HG02623 (cell line): ENCODE data around the gene NUFIP1.
"Not testable (repeated sequence)": the region's sequence is repeated elsewhere in the genome, so short reads cannot be mapped to it uniquely, and the experiment has no call there.

Source experiments
- ATAC-seq: cut with Tn5 transposase; IDR thresholded peaks from one replicate; pipeline ENCODE4 v1.9.1; 2021; ENCODE audit warnings: moderate library complexity; ENCODE audit not compliant: unreplicated experiment

Gene NUFIP1

DNA sequence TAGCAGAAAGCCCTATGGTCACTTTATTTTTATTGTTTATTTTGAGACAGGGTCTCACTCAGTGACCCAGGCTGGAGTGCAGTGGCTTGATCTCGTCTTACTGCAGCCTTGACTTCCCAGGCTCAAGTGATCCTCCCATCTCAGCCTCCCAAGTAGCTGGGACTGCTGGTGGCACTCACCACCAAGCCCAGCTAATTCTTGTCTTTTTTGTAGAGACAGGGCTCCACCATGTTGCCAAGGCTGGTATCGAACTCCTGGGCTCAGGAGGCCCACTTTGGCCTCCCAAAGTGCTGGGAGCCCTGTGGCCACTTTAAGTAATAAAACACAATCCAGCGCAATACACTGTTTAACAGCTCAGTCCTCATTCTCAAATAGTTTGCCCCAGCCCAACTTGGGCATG is 69.3 kb downstream of the NUFIP1 start:
- no peak for ATAC-seq

DNA sequence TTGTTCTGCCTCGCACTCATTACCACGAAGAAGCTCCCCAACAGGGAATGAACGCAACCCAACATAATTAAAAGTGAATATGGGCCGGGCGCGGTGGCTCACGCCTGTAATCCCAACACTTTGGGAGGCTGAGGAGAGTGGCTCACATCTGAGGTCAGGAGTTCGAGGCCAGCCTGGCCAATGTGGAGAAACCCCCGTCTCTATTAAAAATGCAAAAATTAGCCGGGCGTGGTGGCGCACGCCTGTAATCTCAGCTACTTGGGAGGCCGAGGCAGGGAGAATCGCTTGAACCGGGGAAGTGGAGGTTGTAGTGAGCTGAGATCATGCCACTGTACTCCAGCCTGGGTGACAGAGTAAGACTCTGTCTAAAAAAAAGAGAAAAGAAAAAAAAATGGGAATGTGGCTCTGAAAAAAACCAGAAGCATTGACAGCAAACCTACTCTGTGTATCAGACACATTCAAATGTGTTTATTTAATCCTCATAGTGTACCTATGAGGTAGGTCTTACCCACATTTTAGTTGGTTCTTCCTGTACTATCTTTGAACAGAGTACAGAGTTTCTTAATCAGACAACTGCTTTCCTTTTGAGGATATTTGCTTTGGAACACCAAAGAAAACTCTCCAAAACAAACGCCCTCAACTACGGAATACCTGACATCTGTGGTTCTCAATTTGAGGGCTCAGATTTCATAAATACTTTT is 70.0 kb downstream of the NUFIP1 start:
- no peak for ATAC-seq

DNA sequence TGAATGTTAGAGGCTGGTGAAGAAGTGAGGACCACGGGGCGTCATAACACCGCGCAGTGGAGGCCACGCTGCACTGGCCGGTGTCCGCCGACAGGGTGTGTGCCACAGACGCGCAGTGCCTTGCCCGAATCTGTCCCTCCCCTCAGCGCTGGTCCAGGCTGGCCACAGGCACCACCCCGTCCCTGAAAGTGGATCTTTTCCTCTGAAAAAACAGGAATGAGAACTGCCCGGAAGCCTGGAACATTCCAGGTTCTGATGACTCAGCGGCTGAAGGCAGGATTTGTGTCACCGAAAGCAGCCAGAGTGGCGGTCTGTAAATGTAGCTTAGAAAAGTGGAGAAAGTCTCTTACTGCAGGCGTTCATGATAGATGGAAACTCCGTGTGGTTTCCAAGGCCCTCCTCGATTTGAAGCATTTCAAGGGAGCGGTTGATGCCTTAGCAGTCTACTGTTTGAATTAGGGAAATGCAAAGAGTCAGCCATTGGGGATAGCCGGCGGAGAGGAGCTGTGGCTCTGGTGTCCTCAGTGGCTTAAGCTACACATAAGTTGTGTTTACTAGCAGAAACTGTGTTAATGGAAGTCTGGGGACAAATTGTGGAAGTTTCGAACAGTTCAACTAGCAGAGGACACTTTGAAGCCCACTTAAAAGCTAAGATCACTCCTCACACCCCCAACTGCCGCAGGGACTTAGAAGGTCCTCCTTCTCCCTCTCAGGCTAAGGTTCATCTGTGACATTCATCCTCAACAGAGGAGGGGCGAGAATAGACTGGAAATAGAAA is 70.8 kb downstream of the NUFIP1 start:
- ATAC-seq, result peak; percentile 83

DNA sequence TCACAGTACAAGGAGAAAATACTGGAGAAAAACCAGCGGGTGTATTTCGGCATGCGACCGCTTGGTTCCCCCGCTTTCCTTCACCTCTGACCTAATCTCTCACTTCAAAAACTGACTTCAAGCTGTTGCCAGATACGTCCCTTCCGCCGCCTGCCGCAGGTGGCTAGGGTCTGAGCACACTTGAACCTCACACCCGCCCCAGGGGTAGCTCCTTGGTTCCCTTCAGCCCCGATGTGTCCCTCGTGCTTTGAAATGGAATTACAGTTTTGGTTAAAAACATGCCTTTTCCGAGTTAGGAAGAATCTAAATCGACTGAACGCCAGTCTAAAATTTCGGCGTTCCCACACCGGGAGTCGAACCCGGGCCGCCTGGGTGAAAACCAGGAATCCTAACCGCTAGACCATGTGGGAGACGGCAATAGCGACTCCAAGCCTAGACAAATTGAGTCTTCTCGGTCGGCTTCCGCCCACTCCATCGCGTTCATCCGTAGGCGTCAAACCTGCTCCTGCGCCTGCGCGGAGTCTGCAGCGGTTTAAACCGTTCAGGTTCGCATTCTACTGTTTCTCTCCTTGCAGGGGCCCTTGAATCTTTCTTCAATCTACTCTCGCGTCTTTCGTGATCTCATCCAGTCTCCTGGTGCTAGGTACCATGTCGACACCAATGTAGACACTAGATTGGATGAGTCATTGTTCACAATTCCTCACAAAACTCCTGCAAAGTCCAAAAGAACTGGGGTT is 71.5 kb downstream of the NUFIP1 start:
- peak; percentile 70 for ATAC-seq

DNA sequence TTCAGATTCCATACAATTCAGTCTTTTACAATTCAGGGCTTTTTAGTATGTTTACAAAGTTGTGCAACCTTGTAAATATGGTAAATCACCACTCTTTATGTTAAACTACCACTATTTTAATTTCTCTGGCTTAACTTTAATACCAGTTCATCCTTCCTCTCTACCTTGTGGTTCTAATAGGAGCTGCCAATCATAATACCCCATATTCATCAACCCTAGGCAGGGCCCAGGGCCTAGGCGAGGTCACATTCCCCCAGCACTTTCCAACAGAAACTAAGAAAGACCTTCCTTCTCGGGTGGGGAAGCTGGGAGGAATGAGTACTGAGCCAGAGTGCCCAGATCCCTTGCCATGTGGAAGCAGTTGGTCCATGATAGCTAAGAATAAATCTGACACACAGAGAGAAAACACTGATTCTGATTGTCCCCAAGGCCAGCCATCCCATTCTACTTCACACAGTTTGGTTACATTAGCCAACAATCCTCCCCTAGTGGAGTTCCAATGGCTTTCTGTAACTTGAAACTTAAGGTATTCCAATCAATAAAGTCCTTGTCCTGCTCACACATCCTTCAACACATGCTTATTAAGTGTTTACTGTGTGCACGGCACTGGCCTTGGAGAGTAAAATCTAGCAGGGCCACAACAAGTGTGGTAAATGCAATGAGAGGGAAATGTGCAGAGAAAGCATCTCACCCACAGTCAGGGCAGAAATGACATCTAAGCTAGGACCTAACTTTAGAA is 76.8 kb downstream of the NUFIP1 start:
- no peak for ATAC-seq

DNA sequence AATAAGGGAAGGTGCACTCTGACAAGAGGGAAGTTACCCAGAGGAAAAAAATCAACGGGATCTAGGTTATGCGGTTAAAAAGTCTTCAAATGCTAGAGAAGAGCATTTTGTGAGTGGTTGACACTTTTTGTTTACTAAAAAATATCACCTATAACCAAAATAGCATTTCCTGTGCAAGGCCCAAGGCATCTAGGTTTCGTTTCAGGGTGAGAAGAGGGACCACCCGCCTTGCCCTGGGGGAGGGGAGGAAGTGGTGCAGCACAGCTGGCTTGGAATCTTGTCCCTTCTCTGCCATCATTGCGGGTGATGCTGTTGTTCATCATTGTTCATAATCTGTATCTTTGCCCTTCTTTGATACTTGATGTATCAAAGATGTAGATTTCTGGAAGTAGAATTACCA is 80.6 kb downstream of the NUFIP1 start:
- no peak for ATAC-seq

DNA sequence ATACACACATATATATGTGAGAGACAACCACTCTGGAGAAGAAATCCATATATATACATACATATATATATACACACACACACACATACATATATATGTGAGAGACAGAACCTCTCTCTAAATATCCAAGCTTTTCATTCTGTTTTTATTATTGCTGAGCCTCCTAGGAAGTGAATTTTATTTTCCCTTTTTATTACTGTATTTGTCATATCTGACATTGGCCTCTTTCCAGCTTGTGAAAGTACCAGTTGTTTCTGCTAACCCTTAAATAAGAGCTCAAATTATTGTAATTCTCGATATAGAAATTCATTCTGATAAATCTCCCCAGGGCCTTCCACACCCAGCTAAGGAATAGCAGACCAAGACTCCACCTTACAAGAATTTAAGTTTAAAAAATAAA is 81.0 kb downstream of the NUFIP1 start:
- ATAC-seq, result no peak

DNA sequence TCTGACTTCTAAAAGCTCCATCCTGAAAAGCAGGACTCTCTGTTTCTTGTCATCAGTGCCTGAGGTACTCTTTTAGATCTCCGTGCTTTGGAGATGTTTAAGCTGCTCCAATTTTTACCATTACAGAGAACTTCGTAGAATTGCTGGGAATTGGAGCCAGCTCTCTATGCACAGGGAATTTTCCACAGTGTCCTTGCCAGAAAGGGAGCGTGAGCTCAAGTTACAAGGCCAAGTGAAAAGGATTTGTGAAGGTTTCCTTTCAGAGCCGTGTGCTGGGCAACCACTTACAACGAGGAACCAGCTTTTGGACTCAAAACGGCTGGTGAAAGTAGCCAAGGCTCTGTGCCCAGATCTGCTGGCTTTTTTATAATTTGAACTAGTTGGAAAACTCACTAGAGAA is 82.6 kb downstream of the NUFIP1 start:
- no peak for ATAC-seq

DNA sequence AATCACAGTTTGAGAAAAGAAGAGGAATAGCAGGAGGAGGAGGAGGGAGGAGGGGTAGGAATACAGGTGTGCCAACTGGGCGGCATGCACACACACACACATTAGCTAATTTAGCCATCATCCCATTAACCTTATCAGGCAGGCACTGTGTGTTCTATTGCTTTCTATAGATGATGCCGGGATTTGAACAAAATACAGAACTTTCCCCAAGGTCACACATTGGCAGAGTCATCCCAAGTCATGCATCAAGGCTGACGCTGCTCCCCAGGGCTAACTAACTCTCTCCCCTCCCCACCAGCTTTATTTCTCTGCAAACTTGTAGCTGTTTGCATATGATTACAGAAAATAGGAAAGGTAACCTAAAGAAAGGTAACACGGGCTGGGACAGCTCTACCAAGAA is 83.0 kb downstream of the NUFIP1 start:
- no peak for ATAC-seq

DNA sequence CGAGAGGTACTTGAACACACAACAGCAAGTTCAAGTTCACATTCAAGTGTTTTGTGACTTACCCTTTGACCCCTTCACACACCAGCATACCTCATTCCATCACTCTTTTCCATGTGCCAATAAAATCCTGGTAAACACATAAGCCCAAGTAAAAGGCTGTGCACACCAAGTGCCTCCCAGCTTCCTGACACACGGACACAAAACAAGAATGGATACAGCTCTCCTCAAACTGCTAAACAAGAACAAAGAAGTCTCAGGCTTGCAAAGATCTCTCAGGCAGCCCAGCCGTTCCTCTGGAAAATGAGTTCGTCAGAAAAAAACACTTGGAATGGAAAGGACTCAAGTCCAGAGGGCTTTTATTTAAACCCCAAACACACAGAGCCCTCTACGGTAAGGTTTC is 83.7 kb downstream of the NUFIP1 start:
- ATAC-seq, result no peak

DNA sequence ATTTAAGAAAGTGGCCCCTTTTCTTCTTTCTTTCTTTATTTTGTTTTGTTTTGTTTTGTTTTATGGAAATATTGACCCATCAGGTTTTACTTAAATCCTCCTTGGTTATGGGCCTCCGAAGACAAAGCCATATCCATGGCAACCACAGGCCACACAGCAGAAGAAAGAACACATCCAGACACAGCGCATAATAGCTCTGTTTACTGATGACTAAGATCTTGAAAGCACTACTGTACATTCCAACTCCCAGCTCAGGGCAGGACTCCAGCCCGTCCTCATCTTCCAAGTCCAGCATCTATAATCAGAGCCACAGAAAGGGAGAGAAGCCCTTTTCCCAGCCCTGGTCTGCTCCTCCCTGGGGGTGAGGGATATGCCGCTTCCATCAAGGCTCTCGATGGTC is 84.3 kb downstream of the NUFIP1 start:
- ATAC-seq, result no peak

DNA sequence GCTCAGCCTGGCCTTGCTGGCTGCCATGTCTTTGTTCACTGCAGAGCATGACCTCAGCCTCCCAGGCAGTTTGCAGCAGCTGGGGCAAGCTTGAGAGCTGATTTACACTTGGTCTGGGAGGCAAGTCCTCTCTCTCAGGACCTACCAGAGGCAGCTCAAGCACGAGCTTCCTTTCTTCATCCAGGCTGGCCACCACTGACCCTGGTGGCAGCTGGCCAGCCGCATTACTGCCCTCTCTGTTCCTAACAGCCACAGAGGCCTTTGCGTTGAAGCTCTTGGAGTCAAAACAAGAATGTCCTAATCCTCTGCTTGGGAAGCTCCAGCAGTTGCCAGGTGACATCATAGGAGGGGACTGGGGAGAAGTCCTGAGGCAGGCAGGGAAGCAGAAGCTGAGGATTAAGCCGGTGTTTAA is 85.7 kb downstream of the NUFIP1 start:
- no peak for ATAC-seq

DNA sequence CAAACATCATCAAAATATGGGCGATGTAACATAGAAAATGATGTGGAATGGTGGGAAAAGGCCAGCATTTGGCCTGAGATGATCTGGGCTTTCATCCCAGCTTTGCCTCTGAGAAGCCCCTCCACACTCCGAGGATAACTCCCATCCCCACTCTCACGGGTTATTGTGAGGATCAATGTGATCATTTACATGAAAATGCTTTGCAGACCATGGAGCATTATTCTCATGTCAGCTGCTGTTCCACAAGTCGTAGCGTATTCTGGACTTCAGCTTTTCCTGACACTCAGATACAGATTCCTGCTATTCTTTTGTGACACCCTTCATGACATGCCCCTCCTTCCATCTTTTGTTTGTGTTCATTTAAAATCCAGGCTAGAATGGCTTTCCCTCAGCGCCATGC is 86.5 kb downstream of the NUFIP1 start:
- ATAC-seq, result no peak

DNA sequence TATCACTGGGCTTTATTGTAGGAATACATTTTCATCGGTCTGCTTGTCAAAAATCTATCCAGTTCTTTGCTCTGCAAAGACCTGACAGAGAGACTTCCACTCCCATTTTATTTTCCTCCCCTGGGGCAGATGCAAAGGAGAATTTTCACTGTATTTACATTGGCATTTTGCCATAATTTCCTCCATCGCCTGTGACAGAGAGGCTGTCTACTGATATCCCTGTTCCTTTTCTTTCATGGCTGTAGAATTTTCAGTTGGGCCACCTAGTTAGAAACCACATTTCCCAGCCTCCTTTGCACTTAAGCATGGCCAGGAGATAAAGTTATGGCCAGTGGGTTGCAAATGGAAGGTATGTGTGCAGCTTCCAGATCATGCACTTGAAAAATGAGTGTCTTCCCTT is 89.3 kb downstream of the NUFIP1 start:
- ATAC-seq, result no peak

DNA sequence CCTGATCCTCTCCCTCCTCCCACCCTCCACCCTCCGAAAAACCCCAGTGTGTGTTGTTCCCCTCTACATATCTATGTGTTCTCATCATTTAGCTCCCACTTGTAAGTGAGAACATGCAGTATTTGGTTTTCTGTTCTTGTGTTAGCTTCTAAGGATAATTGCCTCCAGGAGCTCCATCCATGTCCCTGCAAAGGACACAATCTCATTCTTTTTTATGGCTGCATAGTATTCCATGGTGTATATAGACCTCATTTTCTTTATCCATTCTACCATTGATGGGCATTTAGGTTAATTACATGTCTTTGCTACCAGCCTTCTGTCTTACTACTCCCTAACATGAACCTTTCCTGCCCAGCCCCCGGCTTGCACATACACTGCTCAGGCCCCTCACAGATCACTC is 91.0 kb downstream of the NUFIP1 start:
- not testable (repeated sequence) for ATAC-seq

DNA sequence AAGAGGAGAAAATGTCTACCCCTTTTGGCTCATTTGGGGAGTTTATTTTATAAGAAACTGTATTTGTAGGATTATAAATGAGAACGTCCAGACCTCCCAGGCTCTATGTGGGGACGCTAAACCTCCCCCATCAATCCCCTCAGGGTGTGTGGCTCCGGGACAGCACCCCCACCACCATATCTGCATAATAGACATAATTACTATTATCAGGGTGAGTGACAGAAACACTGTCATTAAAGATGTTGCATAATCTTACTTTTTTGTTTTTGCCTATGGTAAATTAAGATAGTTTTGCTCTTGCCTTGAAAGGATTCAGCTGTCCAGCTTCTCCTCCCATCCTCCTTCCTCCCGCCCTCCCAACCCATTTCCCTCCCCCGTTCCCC is 93.3 kb downstream of the NUFIP1 start:
- no peak for ATAC-seq

DNA sequence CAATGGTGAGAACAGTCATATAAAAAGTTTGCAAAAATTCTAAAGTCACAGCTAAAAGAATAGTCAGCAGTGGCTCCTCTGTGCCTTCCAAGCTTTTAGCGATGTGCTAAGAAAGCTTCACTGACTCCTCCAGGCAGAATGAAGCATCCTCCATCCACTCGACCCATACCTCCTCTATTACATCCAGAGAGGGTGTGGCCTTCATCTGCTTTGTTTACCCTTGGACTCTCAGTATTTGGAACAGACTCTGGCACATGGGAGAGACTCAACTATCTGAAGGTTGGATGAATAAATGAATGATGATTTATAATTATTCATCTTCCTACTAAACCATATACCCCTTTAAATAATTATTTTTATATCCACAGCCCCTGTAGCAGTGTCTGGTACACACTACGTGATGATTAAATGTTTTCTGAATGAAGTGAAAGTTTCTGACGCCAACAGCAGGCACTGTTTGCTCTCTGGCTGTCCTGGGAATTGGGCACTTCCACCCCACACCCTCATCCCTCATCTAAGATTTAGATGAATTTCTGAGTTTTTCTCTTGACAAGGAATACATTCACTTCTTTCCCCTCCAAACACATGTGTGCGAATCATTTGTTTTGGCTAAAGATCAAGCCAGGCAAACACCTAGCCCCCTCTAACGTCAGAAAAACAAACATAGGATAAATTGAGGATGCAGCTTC is 93.9 kb downstream of the NUFIP1 start:
- no peak for ATAC-seq

DNA sequence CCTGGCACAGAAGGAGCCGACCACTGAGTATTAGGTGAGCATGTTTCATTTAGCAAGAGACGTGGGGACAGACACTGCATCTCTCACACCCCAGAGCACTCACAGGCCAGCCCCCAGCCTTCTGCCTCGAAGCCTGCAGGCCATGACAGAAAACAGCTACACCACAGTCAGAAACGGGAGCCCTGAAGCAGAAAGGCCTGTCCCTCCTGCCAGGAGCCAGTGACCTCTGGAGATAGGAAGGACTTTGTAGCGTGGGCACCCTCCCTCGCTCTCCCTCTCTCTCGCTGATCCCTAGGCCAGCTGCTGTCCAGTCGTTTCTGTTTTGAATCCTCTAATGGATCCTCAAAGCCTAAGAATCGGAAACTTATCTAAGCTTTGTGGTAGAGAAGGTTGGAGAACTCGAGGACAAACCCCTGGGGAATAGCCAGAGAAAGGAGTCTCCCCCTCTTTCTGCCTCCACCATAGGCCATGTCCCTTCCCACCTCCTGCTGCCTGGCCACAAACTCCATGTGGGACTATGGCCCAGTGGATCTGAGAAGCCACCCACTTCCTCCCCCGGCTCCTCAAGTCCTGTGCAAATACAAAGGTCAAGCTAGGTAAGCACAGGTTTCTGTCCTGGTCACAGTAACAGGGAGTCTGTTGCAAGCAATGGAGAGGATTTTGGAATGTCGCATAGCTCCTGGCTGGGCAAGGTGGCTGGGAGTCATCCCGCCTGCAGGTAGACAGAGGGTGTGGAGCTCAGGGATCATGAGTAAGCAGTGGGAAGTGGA is 95.1 kb downstream of the NUFIP1 start:
- ATAC-seq, result no peak
